ENCODE measurements around the gene MTRFR. TPM values are rescaled to one million over a fixed set of nuclear protein-coding genes. Genes with fewer than 3 reads are reported as not detected.

MTRFR gene
- total and polyA plus RNA-seq, 7 donors: 7.8 to 19.1 (median 12.7) TPM

GRCh38 chr12:123238330-123238682 is 5.1 kb downstream of the MTRFR start:
- peak overlapping the region in 3 of 4 donors; percentile 41 to 60 (median 60) for H3K27ac ChIP-seq
- intact Hi-C loops (cut with DNase I): no loop called here
- TF ChIP-seq, protein P1, sequence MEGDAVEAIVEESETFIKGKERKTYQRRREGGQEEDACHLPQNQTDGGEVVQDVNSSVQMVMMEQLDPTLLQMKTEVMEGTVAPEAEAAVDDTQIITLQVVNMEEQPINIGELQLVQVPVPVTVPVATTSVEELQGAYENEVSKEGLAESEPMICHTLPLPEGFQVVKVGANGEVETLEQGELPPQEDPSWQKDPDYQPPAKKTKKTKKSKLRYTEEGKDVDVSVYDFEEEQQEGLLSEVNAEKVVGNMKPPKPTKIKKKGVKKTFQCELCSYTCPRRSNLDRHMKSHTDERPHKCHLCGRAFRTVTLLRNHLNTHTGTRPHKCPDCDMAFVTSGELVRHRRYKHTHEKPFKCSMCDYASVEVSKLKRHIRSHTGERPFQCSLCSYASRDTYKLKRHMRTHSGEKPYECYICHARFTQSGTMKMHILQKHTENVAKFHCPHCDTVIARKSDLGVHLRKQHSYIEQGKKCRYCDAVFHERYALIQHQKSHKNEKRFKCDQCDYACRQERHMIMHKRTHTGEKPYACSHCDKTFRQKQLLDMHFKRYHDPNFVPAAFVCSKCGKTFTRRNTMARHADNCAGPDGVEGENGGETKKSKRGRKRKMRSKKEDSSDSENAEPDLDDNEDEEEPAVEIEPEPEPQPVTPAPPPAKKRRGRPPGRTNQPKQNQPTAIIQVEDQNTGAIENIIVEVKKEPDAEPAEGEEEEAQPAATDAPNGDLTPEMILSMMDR (IDR thresholded peaks at IDR 0.05): no peak
- TF ChIP-seq POLR2A (IDR thresholded peaks at IDR 0.05) (no peak), POLR2AphosphoS5 (IDR thresholded peaks at IDR 0.05) (no peak), EP300 (IDR thresholded peaks at IDR 0.05) (no peak)
- no peak for DNase-seq
- H3K4me1 ChIP-seq: peaks cover 0 to 56% (median 33%) of the 10 kb centered on the region in 4 donors
- no peaks in the 10 kb centered on the region for H3K27me3 ChIP-seq
- no peaks in the 10 kb centered on the region for H3K9me3 ChIP-seq
- H3K4me3 ChIP-seq: no peak overlapping the region
- peaks cover 0 to 7% (median 0%) of the 10 kb centered on the region in 4 donors for H3K36me3 ChIP-seq
- 53 to 64% methylated on average over 2 of the region's 2 CpGs for WGBS, 2 donors

DNA sequence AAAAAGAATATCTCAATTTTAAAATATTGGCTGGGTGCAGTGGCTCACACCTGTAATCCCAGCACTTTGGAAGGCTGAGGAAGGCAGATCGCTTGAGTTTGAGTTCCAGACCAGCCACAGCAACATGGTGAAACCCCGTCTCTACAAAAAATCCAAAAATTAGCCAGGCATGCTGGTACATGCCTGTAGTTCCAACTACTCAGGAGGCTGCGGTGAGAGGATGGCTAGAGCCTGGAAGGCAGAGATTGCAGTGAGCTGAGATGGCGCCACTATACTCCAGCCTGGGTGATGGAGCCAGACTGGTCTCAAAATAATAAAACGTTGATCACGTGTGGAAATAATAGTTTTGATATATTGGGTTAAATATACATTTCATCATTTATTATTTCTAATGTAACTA is 5.7 kb downstream of the MTRFR start:
- intact Hi-C loops (cut with DNase I): no loop called here
- H3K27ac ChIP-seq: peak overlapping the region in 1 of 4 donors; percentile 60

GRCh38 chr12:123242116-123242904 is 9.1 kb downstream of the MTRFR start:
- Histone ChIP-seq H3K27ac (peak overlapping the region; percentile 10 to 32 (median 22)), H3K27me3 (no peaks in the 10 kb centered on the region), H3K4me3 (no peak overlapping the region), H3K9me3 (no peaks in the 10 kb centered on the region), H3K36me3 (peaks cover 0 to 7% (median 0%) of the 10 kb centered on the region in 4 donors), H3K4me1 (peaks cover 0 to 34% (median 19%) of the 10 kb centered on the region in 4 donors)
- TF ChIP-seq, protein P1 (IDR thresholded peaks at IDR 0.05): no peak
- TF ChIP-seq POLR2AphosphoS5 (IDR thresholded peaks at IDR 0.05): no peak
- TF ChIP-seq POLR2A (IDR thresholded peaks at IDR 0.05): no peak
- TF ChIP-seq EP300 (IDR thresholded peaks at IDR 0.05): no peak
- intact Hi-C loops (cut with DNase I): no loop called here
- DNase-seq: no peak
- WGBS, 2 donors: 53 to 57% methylated on average over 11 of the region's 11 CpGs

More for the DNA sequence above, 5.7 kb downstream of the MTRFR start:
- peaks cover 0 to 7% (median 0%) of the 10 kb centered on the region in 4 donors for H3K36me3 ChIP-seq
- no peak for TF ChIP-seq POLR2AphosphoS5 (IDR thresholded peaks at IDR 0.05)
- no peak for TF ChIP-seq EP300 (IDR thresholded peaks at IDR 0.05)
- TF ChIP-seq, protein P1 (IDR thresholded peaks at IDR 0.05): no peak
- TF ChIP-seq POLR2A (IDR thresholded peaks at IDR 0.05): no peak
- H3K4me3 ChIP-seq: no peak overlapping the region
- no peaks in the 10 kb centered on the region for H3K9me3 ChIP-seq
- no peaks in the 10 kb centered on the region for H3K27me3 ChIP-seq
- WGBS, 2 donors: 91 to 93% methylated on average over 6 of the region's 6 CpGs
- H3K4me1 ChIP-seq: peaks cover 0 to 54% (median 29%) of the 10 kb centered on the region in 4 donors
- DNase-seq: no peak

- H3K36me3 ChIP-seq: peaks cover 0 to 7% (median 0%) of the 10 kb centered on the region in 4 donors
- no peak for TF ChIP-seq POLR2A (IDR thresholded peaks at IDR 0.05)
- no peak for TF ChIP-seq EP300 (IDR thresholded peaks at IDR 0.05)
- TF ChIP-seq POLR2AphosphoS5 (IDR thresholded peaks at IDR 0.05): no peak
- TF ChIP-seq, protein P1 (IDR thresholded peaks at IDR 0.05): no peak
- no peak overlapping the region for H3K4me3 ChIP-seq
- intact Hi-C loops (cut with DNase I): no loop called here
- no peaks in the 10 kb centered on the region for H3K27me3 ChIP-seq
- H3K4me1 ChIP-seq: peaks cover 0 to 25% (median 14%) of the 10 kb centered on the region in 4 donors
- no peaks in the 10 kb centered on the region for H3K9me3 ChIP-seq
- H3K27ac ChIP-seq: no peak overlapping the region
- no peak for DNase-seq
- WGBS, 2 donors: 72 to 89% methylated on average over 7 of the region's 7 CpGs
Measured at GRCh38 chr12:123243671-123244262, 10.5 kb downstream of the MTRFR start.
